GM08714 (cell line): Measurements from ENCODE around the gene PGP.
"Not testable (repeated sequence)": the region's sequence is repeated elsewhere in the genome, so short reads cannot be mapped to it uniquely, and the experiment has no call there.

Source experiments
- H3K4me3 ChIP-seq: fragments of 200-500 bp; sonication (Bioruptor generic); 2 replicates; pipeline ENCODE4 v1.5.1; 2014; ENCODE audit warnings: mild to moderate bottlenecking, low read length, inconsistent platforms
- ZNF274 ChIP-seq: IDR thresholded peaks from 2 replicates; pipeline ENCODE4 v1.6.1; 2012; ENCODE audit warnings: mild to moderate bottlenecking, low read depth, low read length

PGP gene

GRCh38 chr16:2205104-2205966 lies 9.3 kb downstream of the PGP start, which contains the start of gene MLST8:
MLST8 (plus strand) TSS chr16:2205454; CDS start chr16:2206086, 632 bp downstream.
- peak within 1 kb of the TSS; percentile 85 for H3K4me3 ChIP-seq
- TF ChIP-seq ZNF274: no peak

- H3K4me3 ChIP-seq: peak overlapping the region; percentile 85; the same call in 1 of the 2 replicates
Observed at GRCh38 chr16:2204416-2205103, 10.1 kb downstream of the PGP start.

GRCh38 chr16:2203119-2203688 lies 11.4 kb downstream of the PGP start:
- H3K4me3 ChIP-seq: not testable (repeated sequence)

More at GRCh38 chr16:2204416-2205103, 10.1 kb downstream of the PGP start:
- no peak for TF ChIP-seq ZNF274

- no peak overlapping the region for H3K4me3 ChIP-seq
- no peak for TF ChIP-seq ZNF274
Observed at GRCh38 chr16:2200313-2200712, 14.3 kb downstream of the PGP start.

GRCh38 chr16:2199621-2200139 lies 15.0 kb downstream of the PGP start:
- no peak for TF ChIP-seq ZNF274
- no peak overlapping the region for H3K4me3 ChIP-seq

- no peak for TF ChIP-seq ZNF274
- H3K4me3 ChIP-seq: no peak overlapping the region
Observed at GRCh38 chr16:2199095-2199494, 15.5 kb downstream of the PGP start.

- TF ChIP-seq ZNF274: no peak
Observed at GRCh38 chr16:2198283-2198682, 16.4 kb downstream of the PGP start.

GRCh38 chr16:2197765-2198164 lies 16.9 kb downstream of the PGP start:
- no peak for TF ChIP-seq ZNF274
- no peak overlapping the region for H3K4me3 ChIP-seq

More at GRCh38 chr16:2198283-2198682, 16.4 kb downstream of the PGP start:
- H3K4me3 ChIP-seq: no peak overlapping the region

- no peak for TF ChIP-seq ZNF274
- H3K4me3 ChIP-seq: no peak overlapping the region
Observed at GRCh38 chr16:2196981-2197511, 17.6 kb downstream of the PGP start.

GRCh38 chr16:2196162-2196980 lies 18.3 kb downstream of the PGP start, which contains the start of gene CASKIN1:
CASKIN1 (minus strand) TSS chr16:2196605; CDS start chr16:2196432, 173 bp downstream.
- no peak within 1 kb of the TSS for H3K4me3 ChIP-seq
- no peak for TF ChIP-seq ZNF274

GRCh38 chr16:2195322-2196161 lies 19.1 kb downstream of the PGP start:
- no peak for TF ChIP-seq ZNF274
- H3K4me3 ChIP-seq: no peak overlapping the region

GRCh38 chr16:2194852-2195321 lies 19.8 kb downstream of the PGP start:
- no peak overlapping the region for H3K4me3 ChIP-seq
- TF ChIP-seq ZNF274: no peak
